ENCODE measurements around the gene SERPINA4. TPM values are rescaled to one million over a fixed set of nuclear protein-coding genes. Genes with fewer than 3 reads are reported as not detected.

SERPINA4 gene
- total and polyA plus RNA-seq, 2 of the 13 experiments (the other 11 are each of a cell fraction or from before 2014, with no cell fraction given), result 39.1 to 57.8 TPM

DNA sequence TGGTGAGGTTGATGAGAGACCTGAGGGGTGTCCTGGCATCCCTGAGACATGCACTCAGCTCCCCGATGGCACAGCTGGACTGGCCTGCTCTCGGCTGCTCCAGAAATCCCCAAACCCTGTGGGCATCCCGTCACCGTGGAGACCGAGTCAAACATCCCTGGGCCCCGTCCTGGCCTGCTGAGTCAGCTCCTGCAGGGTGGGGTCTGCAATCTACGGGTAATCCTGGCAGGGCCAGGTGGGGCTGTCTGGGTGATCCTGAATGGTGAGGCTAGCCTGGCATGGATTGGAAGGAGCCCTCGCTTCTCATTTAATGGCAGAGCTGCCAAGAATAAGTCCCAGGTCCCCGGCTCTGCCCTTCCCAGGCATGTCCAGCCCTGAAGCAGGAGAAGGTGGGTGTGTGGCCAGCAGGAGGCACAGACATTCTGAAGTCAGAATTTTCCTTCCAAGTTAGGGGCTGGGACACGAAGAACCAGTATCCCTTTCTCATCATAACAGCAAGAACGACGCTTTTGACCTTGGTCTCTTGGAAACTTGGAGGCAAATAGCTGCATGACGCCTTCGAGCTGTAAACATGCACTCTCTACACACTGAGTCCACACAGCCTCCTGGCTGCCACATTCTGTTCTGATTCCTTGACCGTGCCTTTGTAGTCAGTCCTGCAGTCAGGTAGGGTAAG lies 17.7 kb upstream of the SERPINA4 start (continued):
- TF ChIP-seq, protein P1, sequence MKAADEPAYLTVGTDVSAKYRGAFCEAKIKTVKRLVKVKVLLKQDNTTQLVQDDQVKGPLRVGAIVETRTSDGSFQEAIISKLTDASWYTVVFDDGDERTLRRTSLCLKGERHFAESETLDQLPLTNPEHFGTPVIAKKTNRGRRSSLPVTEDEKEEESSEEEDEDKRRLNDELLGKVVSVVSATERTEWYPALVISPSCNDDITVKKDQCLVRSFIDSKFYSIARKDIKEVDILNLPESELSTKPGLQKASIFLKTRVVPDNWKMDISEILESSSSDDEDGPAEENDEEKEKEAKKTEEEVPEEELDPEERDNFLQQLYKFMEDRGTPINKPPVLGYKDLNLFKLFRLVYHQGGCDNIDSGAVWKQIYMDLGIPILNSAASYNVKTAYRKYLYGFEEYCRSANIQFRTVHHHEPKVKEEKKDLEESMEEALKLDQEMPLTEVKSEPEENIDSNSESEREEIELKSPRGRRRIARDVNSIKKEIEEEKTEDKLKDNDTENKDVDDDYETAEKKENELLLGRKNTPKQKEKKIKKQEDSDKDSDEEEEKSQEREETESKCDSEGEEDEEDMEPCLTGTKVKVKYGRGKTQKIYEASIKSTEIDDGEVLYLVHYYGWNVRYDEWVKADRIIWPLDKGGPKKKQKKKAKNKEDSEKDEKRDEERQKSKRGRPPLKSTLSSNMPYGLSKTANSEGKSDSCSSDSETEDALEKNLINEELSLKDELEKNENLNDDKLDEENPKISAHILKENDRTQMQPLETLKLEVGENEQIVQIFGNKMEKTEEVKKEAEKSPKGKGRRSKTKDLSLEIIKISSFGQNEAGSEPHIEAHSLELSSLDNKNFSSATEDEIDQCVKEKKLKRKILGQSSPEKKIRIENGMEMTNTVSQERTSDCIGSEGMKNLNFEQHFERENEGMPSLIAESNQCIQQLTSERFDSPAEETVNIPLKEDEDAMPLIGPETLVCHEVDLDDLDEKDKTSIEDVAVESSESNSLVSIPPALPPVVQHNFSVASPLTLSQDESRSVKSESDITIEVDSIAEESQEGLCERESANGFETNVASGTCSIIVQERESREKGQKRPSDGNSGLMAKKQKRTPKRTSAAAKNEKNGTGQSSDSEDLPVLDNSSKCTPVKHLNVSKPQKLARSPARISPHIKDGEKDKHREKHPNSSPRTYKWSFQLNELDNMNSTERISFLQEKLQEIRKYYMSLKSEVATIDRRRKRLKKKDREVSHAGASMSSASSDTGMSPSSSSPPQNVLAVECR (CRISPR knock-in tag; IDR thresholded peaks at IDR 0.05; ENCODE audit: borderline replicate concordance), result no peak
- TF ChIP-seq FOXK1 (CRISPR knock-in tag; IDR thresholded peaks at IDR 0.05; ENCODE audit: borderline replicate concordance, low read depth) (peak; percentile 69; the same call in 1 of the 2 replicates), NR3C1 (CRISPR knock-in tag; IDR thresholded peaks at IDR 0.05) (no peak), TCF7 (IDR thresholded peaks at IDR 0.05; ENCODE audit: low read depth) (no peak), ELF3 (CRISPR knock-in tag; IDR thresholded peaks at IDR 0.05) (0 out of 2 replicates have a peak, but pooled peaks have one; percentile 25), ZKSCAN5 (CRISPR knock-in tag; IDR thresholded peaks at IDR 0.05) (no peak), NFKB2 (CRISPR knock-in tag; IDR thresholded peaks at IDR 0.05; ENCODE audit: borderline replicate concordance) (no peak), SMAD3 (CRISPR knock-in tag; IDR thresholded peaks at IDR 0.05) (no peak), ZSCAN9 (CRISPR knock-in tag; IDR thresholded peaks at IDR 0.05; ENCODE audit: borderline replicate concordance) (no peak)
- TF ChIP-seq, protein P2, sequence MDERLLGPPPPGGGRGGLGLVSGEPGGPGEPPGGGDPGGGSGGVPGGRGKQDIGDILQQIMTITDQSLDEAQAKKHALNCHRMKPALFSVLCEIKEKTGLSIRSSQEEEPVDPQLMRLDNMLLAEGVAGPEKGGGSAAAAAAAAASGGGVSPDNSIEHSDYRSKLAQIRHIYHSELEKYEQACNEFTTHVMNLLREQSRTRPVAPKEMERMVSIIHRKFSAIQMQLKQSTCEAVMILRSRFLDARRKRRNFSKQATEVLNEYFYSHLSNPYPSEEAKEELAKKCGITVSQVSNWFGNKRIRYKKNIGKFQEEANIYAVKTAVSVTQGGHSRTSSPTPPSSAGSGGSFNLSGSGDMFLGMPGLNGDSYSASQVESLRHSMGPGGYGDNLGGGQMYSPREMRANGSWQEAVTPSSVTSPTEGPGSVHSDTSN (CRISPR knock-in tag; IDR thresholded peaks at IDR 0.05), result no peak
- TF ChIP-seq, protein P3, sequence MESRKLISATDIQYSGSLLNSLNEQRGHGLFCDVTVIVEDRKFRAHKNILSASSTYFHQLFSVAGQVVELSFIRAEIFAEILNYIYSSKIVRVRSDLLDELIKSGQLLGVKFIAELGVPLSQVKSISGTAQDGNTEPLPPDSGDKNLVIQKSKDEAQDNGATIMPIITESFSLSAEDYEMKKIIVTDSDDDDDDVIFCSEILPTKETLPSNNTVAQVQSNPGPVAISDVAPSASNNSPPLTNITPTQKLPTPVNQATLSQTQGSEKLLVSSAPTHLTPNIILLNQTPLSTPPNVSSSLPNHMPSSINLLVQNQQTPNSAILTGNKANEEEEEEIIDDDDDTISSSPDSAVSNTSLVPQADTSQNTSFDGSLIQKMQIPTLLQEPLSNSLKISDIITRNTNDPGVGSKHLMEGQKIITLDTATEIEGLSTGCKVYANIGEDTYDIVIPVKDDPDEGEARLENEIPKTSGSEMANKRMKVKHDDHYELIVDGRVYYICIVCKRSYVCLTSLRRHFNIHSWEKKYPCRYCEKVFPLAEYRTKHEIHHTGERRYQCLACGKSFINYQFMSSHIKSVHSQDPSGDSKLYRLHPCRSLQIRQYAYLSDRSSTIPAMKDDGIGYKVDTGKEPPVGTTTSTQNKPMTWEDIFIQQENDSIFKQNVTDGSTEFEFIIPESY (CRISPR knock-in tag; IDR thresholded peaks at IDR 0.05), result no peak
- TF ChIP-seq, protein P4, sequence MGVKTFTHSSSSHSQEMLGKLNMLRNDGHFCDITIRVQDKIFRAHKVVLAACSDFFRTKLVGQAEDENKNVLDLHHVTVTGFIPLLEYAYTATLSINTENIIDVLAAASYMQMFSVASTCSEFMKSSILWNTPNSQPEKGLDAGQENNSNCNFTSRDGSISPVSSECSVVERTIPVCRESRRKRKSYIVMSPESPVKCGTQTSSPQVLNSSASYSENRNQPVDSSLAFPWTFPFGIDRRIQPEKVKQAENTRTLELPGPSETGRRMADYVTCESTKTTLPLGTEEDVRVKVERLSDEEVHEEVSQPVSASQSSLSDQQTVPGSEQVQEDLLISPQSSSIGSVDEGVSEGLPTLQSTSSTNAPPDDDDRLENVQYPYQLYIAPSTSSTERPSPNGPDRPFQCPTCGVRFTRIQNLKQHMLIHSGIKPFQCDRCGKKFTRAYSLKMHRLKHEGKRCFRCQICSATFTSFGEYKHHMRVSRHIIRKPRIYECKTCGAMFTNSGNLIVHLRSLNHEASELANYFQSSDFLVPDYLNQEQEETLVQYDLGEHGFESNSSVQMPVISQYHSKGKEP (CRISPR knock-in tag; IDR thresholded peaks at IDR 0.05), result no peak
- TF ChIP-seq, protein P5, sequence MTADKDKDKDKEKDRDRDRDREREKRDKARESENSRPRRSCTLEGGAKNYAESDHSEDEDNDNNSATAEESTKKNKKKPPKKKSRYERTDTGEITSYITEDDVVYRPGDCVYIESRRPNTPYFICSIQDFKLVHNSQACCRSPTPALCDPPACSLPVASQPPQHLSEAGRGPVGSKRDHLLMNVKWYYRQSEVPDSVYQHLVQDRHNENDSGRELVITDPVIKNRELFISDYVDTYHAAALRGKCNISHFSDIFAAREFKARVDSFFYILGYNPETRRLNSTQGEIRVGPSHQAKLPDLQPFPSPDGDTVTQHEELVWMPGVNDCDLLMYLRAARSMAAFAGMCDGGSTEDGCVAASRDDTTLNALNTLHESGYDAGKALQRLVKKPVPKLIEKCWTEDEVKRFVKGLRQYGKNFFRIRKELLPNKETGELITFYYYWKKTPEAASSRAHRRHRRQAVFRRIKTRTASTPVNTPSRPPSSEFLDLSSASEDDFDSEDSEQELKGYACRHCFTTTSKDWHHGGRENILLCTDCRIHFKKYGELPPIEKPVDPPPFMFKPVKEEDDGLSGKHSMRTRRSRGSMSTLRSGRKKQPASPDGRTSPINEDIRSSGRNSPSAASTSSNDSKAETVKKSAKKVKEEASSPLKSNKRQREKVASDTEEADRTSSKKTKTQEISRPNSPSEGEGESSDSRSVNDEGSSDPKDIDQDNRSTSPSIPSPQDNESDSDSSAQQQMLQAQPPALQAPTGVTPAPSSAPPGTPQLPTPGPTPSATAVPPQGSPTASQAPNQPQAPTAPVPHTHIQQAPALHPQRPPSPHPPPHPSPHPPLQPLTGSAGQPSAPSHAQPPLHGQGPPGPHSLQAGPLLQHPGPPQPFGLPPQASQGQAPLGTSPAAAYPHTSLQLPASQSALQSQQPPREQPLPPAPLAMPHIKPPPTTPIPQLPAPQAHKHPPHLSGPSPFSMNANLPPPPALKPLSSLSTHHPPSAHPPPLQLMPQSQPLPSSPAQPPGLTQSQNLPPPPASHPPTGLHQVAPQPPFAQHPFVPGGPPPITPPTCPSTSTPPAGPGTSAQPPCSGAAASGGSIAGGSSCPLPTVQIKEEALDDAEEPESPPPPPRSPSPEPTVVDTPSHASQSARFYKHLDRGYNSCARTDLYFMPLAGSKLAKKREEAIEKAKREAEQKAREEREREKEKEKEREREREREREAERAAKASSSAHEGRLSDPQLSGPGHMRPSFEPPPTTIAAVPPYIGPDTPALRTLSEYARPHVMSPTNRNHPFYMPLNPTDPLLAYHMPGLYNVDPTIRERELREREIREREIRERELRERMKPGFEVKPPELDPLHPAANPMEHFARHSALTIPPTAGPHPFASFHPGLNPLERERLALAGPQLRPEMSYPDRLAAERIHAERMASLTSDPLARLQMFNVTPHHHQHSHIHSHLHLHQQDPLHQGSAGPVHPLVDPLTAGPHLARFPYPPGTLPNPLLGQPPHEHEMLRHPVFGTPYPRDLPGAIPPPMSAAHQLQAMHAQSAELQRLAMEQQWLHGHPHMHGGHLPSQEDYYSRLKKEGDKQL (CRISPR knock-in tag; IDR thresholded peaks at IDR 0.05; ENCODE audit: low read depth), result no peak

Measured in HepG2 (cell line).